Amygdala (tissue), 56 donors: ENCODE results near the gene ETFDH.
"Not testable (repeated sequence)": the region's sequence is repeated elsewhere in the genome, so short reads cannot be mapped to it uniquely, and the experiment has no call there.

Experiments used
- DNase-seq, 56 donors: peaks; one replicate each; lab custom pipeline; 2025; lab: John Stamatoyannopoulos, UW

The ETFDH gene

DNA sequence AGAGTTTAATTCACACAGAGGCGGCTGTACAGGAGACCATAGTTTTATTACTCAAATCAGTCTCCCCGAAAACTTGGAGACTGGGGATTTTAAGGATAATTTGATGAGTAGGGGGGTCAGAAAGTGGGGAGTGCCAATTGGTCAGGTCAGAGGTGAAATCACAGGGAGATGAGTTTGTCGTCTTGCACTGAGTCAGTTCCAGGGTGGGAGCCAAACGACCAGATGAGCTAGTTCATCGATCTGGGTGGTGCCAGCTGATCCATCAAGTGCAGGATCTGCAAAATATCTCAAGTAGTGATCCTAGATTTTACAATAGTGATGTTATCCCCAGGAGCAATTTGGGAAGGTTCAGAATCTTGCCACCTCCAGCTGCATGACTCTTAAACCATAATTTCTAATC lies 4.0 kb downstream of the ETFDH start:
- DNase-seq = no peak

DNA sequence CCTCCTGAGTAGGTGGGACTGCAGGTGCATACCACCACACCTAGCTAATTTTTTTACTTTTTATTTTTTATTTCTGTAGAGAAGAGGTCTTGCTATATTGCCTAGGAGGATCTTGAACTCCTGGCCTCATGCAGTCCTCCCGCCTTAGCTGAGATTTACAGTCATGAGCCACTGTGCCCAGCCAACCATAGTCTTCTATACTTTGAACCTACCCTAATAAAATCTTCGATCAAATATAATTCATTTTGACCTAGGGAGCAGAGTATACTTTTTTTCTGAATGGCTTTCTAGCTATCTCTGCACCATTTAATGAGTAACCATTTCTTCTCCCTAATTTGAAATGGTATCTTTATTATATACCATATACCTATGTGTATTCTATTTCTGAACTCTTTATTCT lies 6.7 kb downstream of the ETFDH start:
- no peak for DNase-seq

DNA sequence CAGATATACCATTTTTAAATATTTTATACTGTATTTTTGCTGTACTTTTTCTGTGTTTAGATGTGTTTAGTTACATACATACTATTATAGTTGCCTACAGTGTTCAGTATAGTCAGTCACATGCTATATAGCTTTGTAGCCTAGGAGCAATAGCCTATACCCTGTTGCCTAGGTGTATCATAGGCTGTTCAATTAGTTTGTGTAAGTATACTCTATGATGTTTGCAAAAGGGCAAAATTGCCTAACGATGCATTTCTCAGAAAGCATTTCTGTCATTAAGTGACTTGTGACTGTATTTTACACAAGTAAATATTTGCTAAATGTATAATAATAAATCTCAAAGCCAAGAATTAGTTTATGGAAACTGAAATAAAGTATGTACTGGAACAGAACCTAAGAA lies 9.5 kb downstream of the ETFDH start:
- no peak for DNase-seq

DNA sequence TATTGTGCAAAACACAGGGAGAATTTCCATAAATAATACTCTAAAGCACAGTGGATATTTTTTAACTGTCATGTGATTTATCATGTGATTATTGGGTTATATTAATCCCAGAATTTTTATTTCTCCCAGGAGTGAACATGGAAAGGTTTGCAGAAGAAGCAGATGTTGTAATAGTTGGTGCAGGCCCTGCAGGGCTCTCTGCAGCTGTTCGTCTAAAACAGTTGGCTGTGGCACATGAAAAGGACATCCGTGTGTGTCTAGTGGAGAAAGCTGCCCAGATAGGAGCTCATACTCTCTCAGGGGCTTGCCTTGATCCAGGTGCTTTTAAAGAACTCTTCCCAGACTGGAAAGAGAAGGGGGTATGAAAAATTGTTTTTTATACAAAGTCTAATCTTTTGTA lies 10.0 kb downstream of the ETFDH start:
- no peak for DNase-seq

DNA sequence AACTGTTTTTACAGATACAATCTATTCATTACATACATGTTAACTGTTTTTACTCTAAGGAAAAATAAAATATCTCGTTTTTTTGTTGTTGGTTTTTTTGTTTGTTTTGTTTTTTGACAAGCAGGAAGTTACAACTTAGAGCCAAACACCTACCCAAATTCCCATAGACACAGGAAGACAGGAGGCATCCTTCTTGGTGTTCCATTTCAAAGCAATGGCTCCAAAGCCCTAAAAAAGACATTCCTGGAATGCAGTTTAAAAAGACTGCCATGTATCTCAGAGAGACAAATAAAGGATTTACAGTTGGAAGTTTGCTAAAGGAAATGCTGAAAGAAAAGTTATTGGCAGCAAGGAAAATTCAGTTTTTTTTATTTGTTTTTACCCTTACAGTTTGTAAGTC lies 16.7 kb downstream of the ETFDH start:
- DNase-seq = no peak

DNA sequence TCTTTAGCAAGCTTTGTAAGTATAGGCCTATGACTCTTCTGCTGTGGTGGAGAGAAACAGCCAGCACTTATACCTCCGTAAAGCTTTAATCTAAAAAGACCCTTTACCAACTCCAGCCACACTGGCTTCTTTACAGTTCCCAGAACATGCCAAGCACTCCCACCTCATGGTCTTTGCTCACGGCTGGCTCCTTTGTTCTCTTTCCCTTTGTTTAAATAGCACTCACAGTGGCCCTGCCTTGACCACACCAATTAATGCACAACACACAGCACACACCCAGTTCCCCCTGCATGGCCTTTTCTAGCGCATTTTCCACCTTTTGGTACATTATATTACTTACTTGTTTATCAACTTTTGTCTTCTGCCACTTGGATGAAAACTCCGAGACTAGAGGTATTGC lies 32.2 kb downstream of the ETFDH start:
- no peak for DNase-seq

DNA sequence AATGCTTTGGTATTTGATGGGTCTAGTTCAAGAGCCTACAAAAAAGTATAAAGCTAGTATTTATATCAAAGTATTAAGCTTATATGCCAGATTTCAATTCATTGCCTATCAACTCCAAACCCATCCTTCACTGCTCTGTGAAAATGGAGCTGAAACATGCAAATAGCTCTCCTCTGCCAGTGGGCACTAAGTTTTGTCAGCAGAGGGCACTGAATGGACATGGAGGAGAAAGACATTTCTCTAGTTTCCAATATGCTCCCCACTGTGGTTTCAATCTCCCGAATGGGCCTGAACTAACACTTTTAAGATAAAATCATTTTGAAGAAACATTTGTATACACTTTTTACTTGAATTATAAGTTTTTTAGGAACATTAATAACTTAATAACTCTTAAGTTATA lies 38.7 kb downstream of the ETFDH start:
- DNase-seq = no peak

DNA sequence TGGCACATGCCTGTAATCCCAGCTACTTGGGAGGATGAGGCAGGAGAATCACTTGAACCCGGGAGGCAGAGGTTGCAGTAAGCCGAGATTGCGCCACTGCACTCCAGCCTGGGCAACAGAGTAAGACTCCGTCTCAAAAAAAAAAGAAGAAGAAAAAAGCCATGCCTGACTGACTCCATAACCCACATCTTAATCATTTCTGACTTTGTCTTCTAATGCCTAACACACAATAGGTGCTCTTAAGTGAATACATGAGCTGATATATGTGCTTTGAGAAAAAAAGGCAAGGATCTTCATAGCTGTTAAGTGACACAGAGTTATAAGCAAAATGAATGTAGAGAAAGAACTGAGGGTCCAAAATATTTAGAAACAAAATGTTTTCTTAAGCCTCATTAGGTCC lies 40.5 kb downstream of the ETFDH start:
- not testable (repeated sequence) for DNase-seq

DNA sequence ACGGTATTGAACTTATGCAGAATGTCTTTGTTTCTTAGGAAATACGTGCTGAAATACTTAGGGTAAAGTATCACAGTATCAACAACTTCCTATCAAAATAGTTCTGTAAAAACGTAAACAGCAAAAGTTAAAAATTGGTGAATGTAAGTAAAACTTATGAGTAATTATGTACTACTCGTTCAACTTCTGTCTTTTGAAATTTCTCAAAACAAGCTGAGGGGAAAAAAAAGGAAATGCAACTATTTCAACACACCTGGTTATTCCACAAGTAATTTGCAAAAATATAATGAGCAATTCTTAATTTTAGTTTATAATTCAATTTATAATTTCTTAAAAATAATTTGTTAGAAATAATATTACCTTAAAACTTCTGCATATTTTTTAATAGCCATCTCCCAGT lies 42.8 kb downstream of the ETFDH start:
- DNase-seq = no peak

DNA sequence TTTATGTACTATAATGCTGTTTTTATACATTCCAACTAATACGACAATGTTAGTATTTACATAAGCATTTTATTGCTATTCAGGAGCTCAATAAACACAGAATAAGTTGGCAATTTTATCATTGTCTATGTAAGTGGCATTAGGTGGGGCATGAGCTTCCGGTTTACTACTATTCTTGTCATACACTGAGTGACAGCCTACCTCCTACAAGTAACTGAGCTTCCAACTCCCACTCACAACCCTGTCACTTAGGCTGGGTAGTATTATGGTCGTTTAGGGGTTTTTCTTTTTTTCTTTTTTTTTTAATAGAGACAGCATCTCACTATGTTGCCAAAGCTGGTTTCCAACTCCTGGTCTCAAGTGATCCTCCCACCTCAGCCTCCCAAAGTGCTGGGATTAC lies 43.7 kb downstream of the ETFDH start:
- DNase-seq = no peak

DNA sequence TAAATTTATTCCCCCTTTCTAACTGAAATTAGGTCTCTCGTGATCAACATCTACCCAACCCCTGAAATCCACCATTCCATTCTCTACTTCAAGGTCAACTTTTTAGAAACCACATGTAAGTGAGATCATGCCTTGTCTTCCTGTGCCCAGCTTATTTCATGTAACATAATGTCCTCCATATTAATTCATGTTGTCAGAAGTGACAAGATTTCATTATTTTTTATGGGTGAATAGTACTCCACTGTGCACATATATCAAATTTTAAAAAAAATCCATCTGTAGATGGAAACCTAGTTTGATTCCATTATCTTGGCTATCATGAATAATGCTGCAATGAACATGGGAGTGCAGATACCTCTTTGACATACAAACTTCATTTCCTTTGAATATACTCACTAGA lies 49.6 kb downstream of the ETFDH start:
- no peak for DNase-seq

DNA sequence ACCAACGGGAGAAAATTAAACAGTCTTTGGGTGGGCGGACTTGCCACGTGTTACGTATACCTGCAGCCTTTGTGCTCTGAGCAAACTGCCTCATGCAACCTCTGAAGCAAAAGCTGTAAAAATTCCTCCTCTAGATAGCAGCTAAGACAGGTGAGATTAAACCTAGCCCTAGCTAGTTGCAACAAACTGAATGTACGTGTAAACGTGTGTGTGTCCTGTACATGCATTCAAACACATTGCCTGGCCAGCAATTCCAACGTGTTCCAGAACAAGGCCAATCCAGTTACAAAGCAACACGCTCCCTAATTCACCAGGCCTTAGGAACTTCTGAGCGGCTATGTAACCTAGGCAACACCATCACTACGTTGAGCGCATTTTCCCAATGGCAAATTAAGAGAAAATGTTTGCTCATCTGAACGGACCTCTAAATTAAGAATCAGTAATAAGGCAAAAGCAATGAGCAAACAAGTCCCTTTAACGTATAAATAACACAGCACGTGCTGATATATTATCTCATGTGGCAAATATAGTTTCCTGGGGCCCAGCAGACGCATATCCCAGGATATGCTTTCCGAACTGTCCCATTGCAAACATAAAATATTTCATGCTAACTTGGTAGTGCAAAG lies 50.3 kb downstream of the ETFDH start:
- DNase-seq = peak in 24 of 56 donors; percentile 0 to 54 (median 14)

DNA sequence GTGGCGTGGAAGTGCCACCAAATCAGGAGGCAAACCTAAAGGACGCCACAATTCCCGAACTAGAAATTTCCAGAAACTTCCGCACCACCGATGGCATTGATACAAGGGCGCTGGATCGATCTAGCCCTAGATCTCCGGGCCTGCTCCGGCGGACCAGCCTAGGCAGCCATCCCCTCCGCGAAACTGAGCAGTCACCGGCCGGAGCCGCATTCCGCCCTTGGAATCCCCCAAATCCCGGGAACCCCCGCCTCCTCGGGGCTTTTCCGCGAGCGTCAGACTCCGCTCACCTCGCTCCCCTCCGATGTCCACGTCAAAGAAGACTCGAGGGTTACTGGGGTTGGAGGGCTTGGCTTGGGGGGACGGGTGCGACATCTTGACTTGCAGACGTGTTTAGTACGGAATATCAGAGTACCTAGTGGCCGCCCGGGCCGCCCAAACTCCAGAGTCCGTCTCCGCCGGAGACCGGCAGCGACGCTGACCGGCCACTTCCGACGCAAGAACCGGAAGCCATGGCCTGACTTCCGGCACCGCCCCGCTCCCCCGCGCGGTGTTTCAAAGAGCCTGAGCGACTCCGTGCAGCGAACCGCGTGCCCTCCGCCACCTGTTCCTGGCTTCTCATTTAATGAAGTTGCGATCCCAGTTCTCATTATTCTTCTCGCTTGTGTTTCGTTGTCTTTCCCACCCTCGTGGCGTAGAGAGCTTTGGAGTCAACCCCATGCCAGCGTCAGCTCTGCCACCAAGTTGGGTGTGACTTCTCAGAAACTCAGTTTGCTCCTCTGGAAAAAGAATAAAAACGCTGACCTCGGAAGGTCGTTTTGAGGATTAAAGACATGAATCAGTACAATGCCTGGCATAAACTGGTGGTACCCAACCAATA lies 51.1 kb downstream of the ETFDH start, which contains the start of gene PPID:
TSS of gene PPID (minus strand) at position 480 of the 877 bp plus-strand sequence. CDS start at position 372, 108 bp downstream.
- DNase-seq = peak; percentile 10 to 88 (median 72)

DNA sequence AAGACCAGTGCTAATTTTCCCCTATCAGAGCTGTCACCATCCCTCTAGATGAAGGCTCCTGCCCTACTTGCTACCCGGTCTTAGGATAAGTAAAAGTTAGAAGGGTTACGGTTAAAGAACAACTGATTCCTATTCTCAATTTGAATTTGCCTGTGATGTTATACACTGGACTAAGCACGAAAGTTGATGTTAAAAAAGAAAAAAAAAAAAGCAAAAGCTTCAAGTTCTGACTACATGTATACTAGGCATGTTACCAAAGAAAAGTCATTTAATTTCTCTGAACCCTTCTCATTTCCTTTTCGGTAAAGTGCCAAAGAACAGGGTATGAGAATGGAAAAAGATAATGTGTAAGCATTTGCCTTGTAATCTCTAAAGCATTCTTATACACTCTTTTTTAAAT lies 52.5 kb downstream of the ETFDH start:
- DNase-seq = no peak

DNA sequence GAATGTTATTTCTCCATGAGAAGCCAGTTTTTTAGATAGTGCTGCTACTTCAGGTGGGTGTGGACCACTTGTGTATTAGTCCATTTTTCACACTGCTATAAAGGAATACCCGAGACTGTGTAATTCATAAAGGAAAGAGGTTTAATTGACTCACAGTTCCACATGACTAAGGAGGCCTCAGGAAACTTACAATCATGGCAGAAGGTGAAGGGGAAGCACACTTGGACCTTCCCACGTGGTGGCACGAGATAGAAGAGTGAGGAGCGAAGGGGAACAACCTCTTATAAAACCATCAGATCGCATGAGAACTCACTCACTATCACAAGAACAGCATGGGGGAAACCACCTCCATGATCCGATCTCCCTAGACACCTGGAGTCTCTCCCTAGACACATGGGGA lies 54.5 kb downstream of the ETFDH start:
- DNase-seq = no peak

DNA sequence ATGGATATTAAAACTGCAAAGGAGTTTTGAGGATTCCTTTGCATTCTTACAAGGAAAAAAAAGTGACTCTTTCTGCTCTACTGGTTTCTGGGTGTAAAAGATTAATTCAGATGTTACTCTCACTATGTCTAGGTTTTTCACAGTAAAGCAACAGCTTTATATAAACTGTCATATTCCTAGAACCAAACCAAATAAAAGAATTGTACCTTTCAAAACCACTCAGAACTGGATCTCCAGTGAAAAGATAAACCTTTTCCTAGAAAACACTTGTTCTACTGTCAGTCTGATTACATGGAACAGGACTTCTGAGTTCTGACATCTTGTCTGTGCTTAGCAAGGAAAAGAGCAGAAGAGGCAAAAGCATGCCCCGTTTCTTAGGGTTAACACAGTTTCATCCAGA lies 56.1 kb downstream of the ETFDH start:
- no peak for DNase-seq

DNA sequence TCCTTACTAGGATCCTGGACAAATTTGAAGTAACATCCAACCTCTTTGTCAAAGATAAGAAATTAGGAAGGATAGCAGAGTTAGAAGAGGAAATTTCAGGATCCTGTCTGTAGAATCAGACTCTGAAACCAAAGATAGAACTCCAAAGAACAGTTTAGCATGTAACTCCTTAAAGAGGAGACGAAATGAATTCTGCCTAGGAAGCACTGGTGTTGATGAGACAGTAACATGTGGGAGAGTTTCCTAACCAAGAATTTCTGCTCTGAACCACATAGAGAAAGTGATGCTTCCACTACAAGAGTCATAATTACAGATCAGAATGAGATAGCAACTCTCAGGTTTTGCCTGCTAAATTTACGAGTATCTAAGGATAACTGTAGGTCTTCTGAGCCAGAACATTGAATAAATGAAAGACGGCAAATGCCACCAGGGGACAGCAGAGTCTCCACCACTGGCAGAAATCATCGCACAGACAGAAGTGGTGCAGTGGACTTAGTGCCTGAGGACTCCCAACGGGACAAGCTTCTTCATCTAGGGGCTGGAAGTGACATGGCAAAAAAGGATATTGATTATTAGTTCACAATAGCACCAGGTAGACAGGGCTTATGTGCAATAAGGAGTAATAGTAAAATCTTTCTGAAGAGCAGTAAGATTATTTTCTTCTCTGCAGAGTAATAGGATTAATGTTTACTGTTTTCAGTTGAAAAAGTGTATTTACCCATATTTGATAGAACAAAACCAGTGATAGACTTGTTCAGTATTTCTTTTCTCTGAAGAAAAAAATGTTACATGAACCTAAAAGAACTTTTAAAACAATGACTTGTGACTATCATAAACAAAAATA lies 57.8 kb downstream of the ETFDH start:
- DNase-seq = peak in 52 of 56 donors; percentile 2 to 86 (median 37)

DNA sequence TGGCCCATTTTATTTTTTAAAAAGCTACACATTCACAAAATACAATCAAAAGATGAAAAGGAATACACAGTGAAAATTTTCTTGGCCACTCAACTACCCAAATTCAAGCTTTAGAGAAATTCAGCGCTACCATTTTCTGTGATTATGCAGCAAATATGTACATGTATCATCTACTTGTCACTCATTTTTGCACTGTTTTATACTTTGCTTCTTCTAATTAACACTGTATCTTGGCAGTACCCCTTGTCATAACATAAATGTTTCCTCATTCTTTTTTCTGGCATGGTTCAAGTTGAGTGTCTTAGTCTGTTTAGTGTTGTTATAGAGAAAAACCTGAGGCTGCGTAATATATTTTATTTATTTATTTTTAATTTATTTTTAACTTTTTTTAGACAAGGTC lies 66.8 kb downstream of the ETFDH start:
- no peak for DNase-seq

DNA sequence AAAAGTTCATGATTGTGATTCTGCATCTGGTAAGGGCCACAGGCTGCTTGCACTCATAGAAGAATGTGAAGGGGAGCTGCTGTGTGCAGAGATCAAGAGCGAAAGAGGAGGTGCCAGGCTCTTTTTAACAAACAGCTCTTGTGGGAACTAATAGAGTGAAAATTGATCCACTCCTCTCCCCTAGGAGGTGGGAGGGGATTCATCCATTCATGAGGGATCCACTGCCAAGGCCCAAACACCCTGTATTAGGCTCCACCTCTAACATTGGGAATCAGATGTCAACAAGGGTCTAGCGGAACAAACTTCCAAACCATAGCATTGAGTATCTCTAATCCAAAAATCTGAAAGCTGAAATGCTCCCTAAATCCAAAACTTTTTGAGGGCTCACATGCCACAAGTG lies 67.5 kb downstream of the ETFDH start:
- no peak for DNase-seq

DNA sequence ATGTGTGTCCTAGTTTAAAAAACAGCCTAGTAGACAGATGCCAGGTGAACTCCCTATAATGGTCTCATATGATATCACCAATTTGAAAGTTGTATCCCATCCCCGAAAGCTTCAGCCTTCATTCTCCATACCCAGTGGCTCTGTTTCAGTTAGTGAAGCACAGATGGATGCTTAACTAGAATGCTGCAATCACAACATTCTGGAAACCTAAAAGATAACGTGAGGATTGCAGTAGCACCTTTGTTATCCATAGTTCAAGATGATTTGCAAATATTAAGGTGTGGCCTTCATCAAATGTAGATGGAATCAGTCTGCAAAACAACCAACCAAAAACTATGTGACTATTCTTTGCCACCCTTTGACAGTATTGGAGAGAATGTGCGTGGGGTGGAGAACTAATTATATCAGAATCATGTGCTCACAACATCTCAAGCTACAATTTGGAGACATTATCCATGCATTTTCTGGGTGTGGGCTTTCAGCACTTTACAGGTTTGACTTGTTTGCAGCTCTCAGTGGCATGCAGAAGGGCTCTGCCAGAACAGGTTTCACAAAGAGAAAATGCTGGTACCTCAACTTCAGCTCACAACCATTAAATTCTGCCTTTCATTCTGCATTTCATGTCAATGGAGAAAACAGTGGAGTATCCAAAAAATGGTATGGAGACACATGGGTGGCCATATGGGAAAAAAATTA lies 69.4 kb downstream of the ETFDH start:
- DNase-seq = no peak

DNA sequence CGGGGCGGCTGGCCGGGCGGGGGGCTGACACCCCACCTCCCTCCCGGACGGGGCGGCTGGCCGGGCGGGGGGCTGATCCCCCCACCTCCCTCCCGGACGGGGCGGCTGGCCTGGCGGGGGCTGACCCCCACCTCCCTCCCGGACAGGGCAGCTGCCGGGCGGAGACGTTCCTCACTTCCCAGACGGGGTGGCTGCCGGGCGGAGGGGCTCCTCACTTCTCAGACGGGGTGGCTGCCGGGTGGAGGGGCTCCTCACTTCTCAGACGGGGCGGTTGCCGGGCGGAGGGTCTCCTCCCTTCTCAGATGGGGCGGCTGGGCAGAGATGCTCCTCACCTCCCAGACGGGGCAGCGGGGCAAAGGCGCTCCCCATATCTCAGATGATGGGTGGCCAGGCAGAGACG lies 74.4 kb downstream of the ETFDH start:
- not testable (repeated sequence) for DNase-seq
